ENCODE data around the gene TMEM143.

- TF ChIP-seq CTCF (IDR thresholded peaks at IDR 0.05; ENCODE audit: extremely low read depth in 1 of 2, insufficient read depth in 1 of 2, low read depth in 1 of 2, low read length in 2 of 2) (no peak), POLR2AphosphoS5 (IDR thresholded peaks at IDR 0.05; ENCODE audit: insufficient read depth, low read depth, low read length) (no peak), MYC (IDR thresholded peaks at IDR 0.05; ENCODE audit: low read depth, low read length) (no peak), EZH2 (IDR thresholded peaks at IDR 0.05; ENCODE audit: borderline replicate concordance, low read depth, low read length, severe bottlenecking) (no peak), POLR2A (IDR thresholded peaks at IDR 0.05; ENCODE audit: low read depth, low read length) (no peak), GATA2 (IDR thresholded peaks at IDR 0.05; ENCODE audit: insufficient read depth, insufficient read length, low read depth, low read length) (no peak), JUN (IDR thresholded peaks at IDR 0.05; ENCODE audit: borderline replicate concordance, insufficient read depth, insufficient read length, low read depth) (no peak), MAX (IDR thresholded peaks at IDR 0.05; ENCODE audit: insufficient read depth, insufficient read length) (no peak)
These were observed 18.8 kb downstream of the TMEM143 start for GRCh38 chr19:48344892-48345291.
